Thyroid gland (tissue), 4 donors: ENCODE measurements around the gene CDK10. TPM values are rescaled to one million over a fixed set of nuclear protein-coding genes. Genes with fewer than 3 reads are reported as not detected.
"Not testable (repeated sequence)": the region's sequence is repeated elsewhere in the genome, so short reads cannot be mapped to it uniquely, and the experiment has no call there.

ENCODE experiments used
- DNase-seq, 2 donors: peaks; one replicate each; pipeline ENCODE4 v3.0.0-alpha.2; 2019
- H3K27ac ChIP-seq, 3 donors: fragments of 200-600 bp; sonication (generic); 1 replicate in 2 of 3; 2 replicates in 1 of 3; pipeline ENCODE4 v1.5.1; 2016 to 2019; ENCODE audit warnings: mild to moderate bottlenecking in 1 of 3, moderate library complexity in 1 of 3
- H3K27me3 ChIP-seq: fragments of 200-600 bp; sonication (generic); one replicate; pipeline ENCODE4 v1.5.1; 2019
- H3K36me3 ChIP-seq, 2 donors: fragments of 200-600 bp; sonication (generic); one replicate each; pipeline ENCODE4 v1.5.1; 2016 to 2019
- H3K4me1 ChIP-seq, 2 donors: fragments of 200-600 bp; sonication (generic); one replicate each; pipeline ENCODE4 v1.5.1; 2017 to 2019
- H3K4me3 ChIP-seq, 3 donors: fragments of 200-600 bp; sonication (generic); replicated peaks in 1 of 3; 1 replicate in 2 of 3; 2 replicates in 1 of 3; pipeline ENCODE4 v1.5.1; 2016; ENCODE audit warnings: mild to moderate bottlenecking in 1 of 3
- H3K9me3 ChIP-seq: fragments of 200-600 bp; sonication (generic); one replicate; pipeline ENCODE4 v1.5.1; 2017
- CTCF ChIP-seq, 6 experiments: fragments of 200-600 bp in 3 of 6; fragments of 450-650 bp in 3 of 6; sonication (generic) in 3 of 6; IDR thresholded peaks; one replicate each; pipeline ENCODE4 v1.5.1; 2016 to 2019; ENCODE audit warnings: antibody characterized with exemption in 6 of 6, mild to moderate bottlenecking in 2 of 6, inconsistent platforms in 1 of 6, moderate library complexity in 1 of 6
- POLR2A ChIP-seq, 2 donors: fragments of 450-650 bp; IDR thresholded peaks; one replicate each; pipeline ENCODE4 v1.6.1; 2017; ENCODE audit warnings: antibody characterized with exemption in 2 of 2, mild to moderate bottlenecking in 2 of 2, moderate library complexity in 1 of 2
- WGBS, 2 donors: methylation state at CpG; one replicate each; pipeline ENCODE4 v1.1.5; 2017; 5-methylcytosine and 5-hydroxymethylcytosine counted together
- intact Hi-C: fragments of 100-400 bp; cut with DNase I; formaldehyde crosslinking; loops from one replicate; pipeline ENCODE4 v1.15.1; 2023
- total RNA-seq, 4 donors: library from RNA; depleted of rRNA; stranded (reverse); fragments of >200 nt; gene quantifications; one replicate each; pipeline ENCODE4 v1.2.3, GENCODE V29; 2016

Gene CDK10
- total RNA-seq, 4 donors from 2014 or later, result 88.7 to 109 (median 91.3) TPM

- H3K4me1 ChIP-seq, result peaks cover 8 to 11% of the 10 kb centered on the region in 2 donors
- intact Hi-C loops, result no loop called here
- H3K27me3 ChIP-seq, result no peaks in the 10 kb centered on the region
- no peaks in the 10 kb centered on the region for H3K9me3 ChIP-seq
- no peak overlapping the region for H3K27ac ChIP-seq
- H3K36me3 ChIP-seq, result peaks cover 32 to 38% of the 10 kb centered on the region in 2 donors
- WGBS, 2 donors, result 80 to 87% methylated on average over 9 to 13 of the region's 13 CpGs
- no peak overlapping the region for H3K4me3 ChIP-seq
- no peak for DNase-seq
- TF ChIP-seq CTCF (IDR thresholded peaks at IDR 0.05), result no peak
- TF ChIP-seq POLR2A (IDR thresholded peaks at IDR 0.05), result no peak
These were observed 5.6 kb downstream of the CDK10 start for GRCh38 chr16:89691986-89692569.

GRCh38 chr16:89693289-89693731 lies 6.8 kb downstream of the CDK10 start:
- peaks cover 32 to 38% of the 10 kb centered on the region in 2 donors for H3K36me3 ChIP-seq
- intact Hi-C loops, result no loop called here
- WGBS, 2 donors, result 94 to 100% methylated on average over 7 to 9 of the region's 11 CpGs

GRCh38 chr16:89693931-89694783 lies 7.7 kb downstream of the CDK10 start:
- Histone ChIP-seq H3K4me3 (no peak overlapping the region), H3K9me3 (no peaks in the 10 kb centered on the region), H3K27me3 (no peaks in the 10 kb centered on the region), H3K36me3 (peaks cover 32 to 38% of the 10 kb centered on the region in 2 donors), H3K4me1 (no peaks in the 10 kb centered on the region), H3K27ac (no peak overlapping the region)
- DNase-seq, result no peak
- WGBS, 2 donors, result 88 to 94% methylated on average over 20 to 27 of the region's 32 CpGs
- intact Hi-C loops, result no loop called here
- TF ChIP-seq CTCF (IDR thresholded peaks at IDR 0.05), result no peak
- TF ChIP-seq POLR2A (IDR thresholded peaks at IDR 0.05), result no peak

More at GRCh38 chr16:89693289-89693731, 6.8 kb downstream of the CDK10 start:
- DNase-seq, result no peak
- H3K27me3 ChIP-seq, result no peaks in the 10 kb centered on the region
- no peaks in the 10 kb centered on the region for H3K4me1 ChIP-seq
- H3K9me3 ChIP-seq, result no peaks in the 10 kb centered on the region
- H3K4me3 ChIP-seq, result no peak overlapping the region
- no peak overlapping the region for H3K27ac ChIP-seq
- TF ChIP-seq CTCF (IDR thresholded peaks at IDR 0.05), result no peak
- TF ChIP-seq POLR2A (IDR thresholded peaks at IDR 0.05), result no peak

- H3K36me3 ChIP-seq, result peaks cover 32 to 38% of the 10 kb centered on the region in 2 donors
- 89% methylated on average over 13 of the region's 23 CpGs; no CpG with 5 or more reads in 1 of the 2 donors for WGBS, 2 donors
- H3K27ac ChIP-seq, intact Hi-C loops, H3K4me3 ChIP-seq, H3K27me3 ChIP-seq, H3K9me3 ChIP-seq, DNase-seq, H3K4me1 ChIP-seq: not testable (repeated sequence)
These were observed 8.2 kb downstream of the CDK10 start for GRCh38 chr16:89694784-89695085.

- no peak overlapping the region for H3K4me3 ChIP-seq
- DNase-seq, result no peak
- no peak overlapping the region for H3K27ac ChIP-seq
- intact Hi-C loops, result no loop called here
- H3K4me1 ChIP-seq, result peaks cover 5 to 6% of the 10 kb centered on the region in 2 donors
- WGBS, 2 donors, result 93 to 96% methylated on average over 9 to 31 of the region's 31 CpGs
- peaks cover 32 to 38% of the 10 kb centered on the region in 2 donors for H3K36me3 ChIP-seq
- no peak for TF ChIP-seq POLR2A (IDR thresholded peaks at IDR 0.05)
- no peak for TF ChIP-seq CTCF (IDR thresholded peaks at IDR 0.05)
- H3K9me3 ChIP-seq, result no peaks in the 10 kb centered on the region
- no peaks in the 10 kb centered on the region for H3K27me3 ChIP-seq
These were observed 8.8 kb downstream of the CDK10 start for GRCh38 chr16:89695086-89695874.
